HG03175 (cell line): ENCODE results near the gene LCN15.
"Not testable (repeated sequence)": the region's sequence is repeated elsewhere in the genome, so short reads cannot be mapped to it uniquely, and the experiment has no call there.

ENCODE experiments used
- ATAC-seq: cut with Tn5 transposase; IDR thresholded peaks from one replicate; pipeline ENCODE4 v1.9.1; 2021; ENCODE audit warnings: mild to moderate bottlenecking, moderate library complexity; ENCODE audit not compliant: unreplicated experiment

Gene LCN15

GRCh38 chr9:136775191-136775590 is 10.9 kb upstream of the LCN15 start:
- ATAC-seq = no peak

- ATAC-seq = no peak
Observed at GRCh38 chr9:136774416-136775045, 10.2 kb upstream of the LCN15 start.

GRCh38 chr9:136773386-136774044 is 9.2 kb upstream of the LCN15 start:
- no peak for ATAC-seq

GRCh38 chr9:136771907-136772415 is 7.6 kb upstream of the LCN15 start:
- no peak for ATAC-seq

- ATAC-seq = no peak
Observed at GRCh38 chr9:136769710-136770191, 5.4 kb upstream of the LCN15 start.

- ATAC-seq = not testable (repeated sequence)
Observed at GRCh38 chr9:136766410-136767120, 2.2 kb upstream of the LCN15 start.

- ATAC-seq = peak; percentile 58
Observed at GRCh38 chr9:136765745-136766409, 1.6 kb upstream of the LCN15 start.

GRCh38 chr9:136765041-136765440 is 723 bp upstream of the LCN15 start:
- ATAC-seq = no peak

- no peak for ATAC-seq
Observed at GRCh38 chr9:136763649-136764035, 676 bp downstream of the LCN15 start.

GRCh38 chr9:136762915-136763648 is 1.2 kb downstream of the LCN15 start:
- no peak for ATAC-seq

GRCh38 chr9:136762221-136762691 is 2.1 kb downstream of the LCN15 start:
- ATAC-seq = no peak

- ATAC-seq = no peak
Observed at GRCh38 chr9:136761545-136761981, 2.8 kb downstream of the LCN15 start.

- not testable (repeated sequence) for ATAC-seq
Observed at GRCh38 chr9:136760834-136761544, 3.3 kb downstream of the LCN15 start.

GRCh38 chr9:136760424-136760823 is 3.9 kb downstream of the LCN15 start:
- no peak for ATAC-seq

- no peak for ATAC-seq
Observed at GRCh38 chr9:136759436-136760325, 4.6 kb downstream of the LCN15 start.

- ATAC-seq = no peak
Observed at GRCh38 chr9:136759001-136759400, 5.3 kb downstream of the LCN15 start.

- ATAC-seq = no peak
Observed at GRCh38 chr9:136757751-136758140, 6.6 kb downstream of the LCN15 start.

- ATAC-seq = no peak
Observed at GRCh38 chr9:136757328-136757727, 7.0 kb downstream of the LCN15 start.

GRCh38 chr9:136756836-136757235 is 7.5 kb downstream of the LCN15 start:
- no peak for ATAC-seq
